ENCODE data around the gene LCE4A. TPM values are rescaled to one million over a fixed set of nuclear protein-coding genes. Genes with fewer than 3 reads are reported as not detected.
A peak's percentile ranks its signal among the peaks of the same experiment; 100 is the strongest.

The LCE4A gene
- polyA plus RNA-seq, 6 donors from 2014 or later = not detected

DNA sequence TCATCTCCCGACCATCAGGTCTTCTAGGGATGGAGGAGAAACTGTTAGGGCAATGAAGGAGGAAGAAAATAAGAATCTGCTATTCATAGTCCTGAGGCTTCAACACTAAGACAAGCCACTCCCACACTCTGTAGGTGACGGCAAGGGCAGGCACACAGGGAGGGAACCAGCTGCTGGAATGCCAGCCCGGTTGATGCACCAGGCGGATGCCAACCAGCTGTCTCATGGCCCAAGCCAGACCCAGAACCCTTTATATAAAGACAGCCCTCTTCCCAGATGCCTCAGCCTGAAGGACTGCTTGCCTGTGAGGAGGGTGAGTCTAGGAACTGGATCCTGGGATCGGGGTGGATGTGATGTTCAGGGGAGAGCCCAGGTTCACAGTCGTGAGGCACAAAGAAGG lies 49.8 kb downstream of the LCE4A start, which contains the start of gene KPRP:
TSS of gene KPRP (plus strand) at position 279 of the 400 bp plus-strand sequence. CDS start 1,564 bp downstream, outside the sequence.
- no peak for ATAC-seq (ENCODE audit: low read depth in 2 of 2)
- Mint-ChIP-seq H3K36me3 (no peaks in the 10 kb centered on the region), H3K27me3 (peaks cover 32 to 47% (median 42%) of the 10 kb centered on the region in 3 donors), H3K27ac (peak within 1 kb of the TSS in 1 of 6 donors; percentile 53), H3K4me3 (no peak within 1 kb of the TSS), H3K4me1 (no peaks in the 10 kb centered on the region), H3K9me3 (no peaks in the 10 kb centered on the region)
- no peak for DNase-seq

DNA sequence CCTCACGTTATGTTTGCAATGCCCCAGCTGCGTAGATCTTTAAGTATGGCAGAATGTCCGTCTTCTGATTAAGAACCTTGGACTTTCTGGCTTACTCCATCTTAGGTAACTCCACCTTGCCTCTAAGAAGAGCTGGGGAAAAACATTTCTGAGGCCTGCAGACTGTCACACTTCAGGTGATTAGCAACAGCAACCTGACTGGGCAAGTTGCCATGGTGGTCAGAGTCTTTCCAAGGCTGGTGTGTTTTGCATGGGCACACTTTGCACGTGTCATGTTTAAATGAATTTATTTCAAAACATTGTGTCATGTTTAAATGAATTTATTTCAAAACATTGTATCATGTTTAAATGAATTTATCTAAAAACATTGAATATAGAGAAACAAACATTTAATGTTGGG lies 50.7 kb downstream of the LCE4A start:
- H3K36me3 Mint-ChIP-seq = no peaks in the 10 kb centered on the region

More for the DNA sequence above, 50.7 kb downstream of the LCE4A start:
- Mint-ChIP-seq H3K9me3 (no peaks in the 10 kb centered on the region), H3K4me3 (no peak overlapping the region), H3K4me1 (no peaks in the 10 kb centered on the region), H3K27me3 (peaks cover 29 to 42% (median 42%) of the 10 kb centered on the region in 3 donors), H3K27ac (no peak overlapping the region)
- ATAC-seq (ENCODE audit: low read depth in 2 of 2) (no peak), DNase-seq (no peak)

Other genes starting within 250 kb of the LCE4A start
- gene LCE5A, start 197.4 kb upstream of the LCE4A start, polyA plus RNA-seq (ENCODE audit: low read depth in 6 of 6) = not detected
- gene CRCT1, start 193.7 kb upstream of the LCE4A start, polyA plus RNA-seq (ENCODE audit: low read depth in 6 of 6) = not detected
- not detected for gene LCE3E, start 141.4 kb upstream of the LCE4A start, polyA plus RNA-seq (ENCODE audit: low read depth in 6 of 6)
- gene LCE3D, start 127.6 kb upstream of the LCE4A start, polyA plus RNA-seq (ENCODE audit: low read depth in 6 of 6) = not detected
- gene LCE3C, start 107.9 kb upstream of the LCE4A start, polyA plus RNA-seq (ENCODE audit: low read depth in 6 of 6) = not detected
- gene LCE3B, start 94.3 kb upstream of the LCE4A start, polyA plus RNA-seq (ENCODE audit: low read depth in 6 of 6) = not detected
- not detected for gene LCE3A, start 85.1 kb upstream of the LCE4A start, polyA plus RNA-seq (ENCODE audit: low read depth in 6 of 6)
- not detected for gene LCE2D, start 44.8 kb upstream of the LCE4A start, polyA plus RNA-seq (ENCODE audit: low read depth in 6 of 6)
- gene LCE2C, start 32.9 kb upstream of the LCE4A start, polyA plus RNA-seq (ENCODE audit: low read depth in 6 of 6) = not detected
- gene LCE2B, start 22.0 kb upstream of the LCE4A start, polyA plus RNA-seq (ENCODE audit: low read depth in 6 of 6) = not detected
- gene LCE2A, start 9.8 kb upstream of the LCE4A start, polyA plus RNA-seq (ENCODE audit: low read depth in 6 of 6) = not detected
- not detected for gene KPRP, start 49.9 kb downstream of the LCE4A start, polyA plus RNA-seq (ENCODE audit: low read depth in 6 of 6)
- not detected for gene LCE1F, start 67.0 kb downstream of the LCE4A start, polyA plus RNA-seq (ENCODE audit: low read depth in 6 of 6)
- gene LCE1E, start 78.1 kb downstream of the LCE4A start, polyA plus RNA-seq (ENCODE audit: low read depth in 6 of 6) = not detected
- gene LCE1D, start 88.6 kb downstream of the LCE4A start, polyA plus RNA-seq (ENCODE audit: low read depth in 6 of 6) = not detected
- gene LCE1C, start 98.5 kb downstream of the LCE4A start, polyA plus RNA-seq (ENCODE audit: low read depth in 6 of 6) = not detected
- not detected for gene LCE1B, start 103.8 kb downstream of the LCE4A start, polyA plus RNA-seq (ENCODE audit: low read depth in 6 of 6)
- gene LCE1A, start 119.3 kb downstream of the LCE4A start, polyA plus RNA-seq (ENCODE audit: low read depth in 6 of 6) = not detected
- gene LCE6A, start 134.7 kb downstream of the LCE4A start, polyA plus RNA-seq (ENCODE audit: low read depth in 6 of 6) = not detected
- not detected for gene LCE7A, start 151.8 kb downstream of the LCE4A start, polyA plus RNA-seq (ENCODE audit: low read depth in 6 of 6)
- not detected for gene SMCP, start 170.2 kb downstream of the LCE4A start, polyA plus RNA-seq (ENCODE audit: low read depth in 6 of 6)
- gene IVL, start 200.4 kb downstream of the LCE4A start, polyA plus RNA-seq (ENCODE audit: low read depth in 6 of 6) = not detected
- not detected for gene SPRR5, start 239.0 kb downstream of the LCE4A start, polyA plus RNA-seq (ENCODE audit: low read depth in 6 of 6)